Activated CD4-positive, alpha-beta T cell treated with anti-CD3 and anti-CD28 coated beads for 4 hours (primary cell): ENCODE measurements around the gene EAF2.

Experiments used
- DNase-seq, 2 donors: peaks; one replicate each; pipeline ENCODE4 v3.0.0-alpha.2; 2020

EAF2 gene

DNA sequence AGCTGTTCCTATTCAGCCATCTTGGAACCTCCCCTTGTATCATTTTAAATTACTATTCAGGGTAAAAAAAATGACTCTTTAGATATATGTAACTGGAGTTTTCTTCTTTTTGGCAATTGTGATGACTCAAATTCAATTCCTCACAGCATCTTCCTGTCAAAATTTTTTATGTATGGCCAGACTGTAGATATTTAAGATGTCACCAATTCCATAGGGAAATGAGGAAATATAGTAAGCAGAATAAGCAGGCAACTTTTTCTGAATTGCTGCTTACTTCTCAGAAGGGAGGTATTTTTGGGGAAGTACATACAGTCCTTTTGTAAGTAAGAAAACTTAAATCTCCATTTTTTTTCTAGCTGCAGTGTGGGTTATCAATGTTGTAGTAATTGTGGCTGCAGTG is 28.8 kb downstream of the EAF2 start:
- no peak for DNase-seq

DNA sequence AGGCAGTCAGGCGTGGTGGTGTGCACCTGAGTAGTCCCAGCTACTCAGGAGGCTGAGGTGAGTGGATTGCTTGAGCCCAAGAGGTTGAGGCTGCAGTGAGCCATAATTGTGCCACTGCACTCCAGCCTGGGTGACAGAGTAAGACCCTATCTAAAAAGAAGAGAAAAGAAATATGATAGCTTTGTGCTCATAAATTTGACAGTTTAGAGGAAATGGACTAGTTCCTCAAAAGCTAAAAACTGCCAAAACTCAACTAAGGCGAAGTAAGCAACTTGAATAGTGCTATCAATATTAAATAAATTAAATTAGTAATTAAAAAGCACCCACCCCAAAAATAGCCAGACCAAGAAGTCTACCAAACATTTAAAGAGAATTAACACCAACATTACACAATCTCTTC is 34.7 kb downstream of the EAF2 start:
- DNase-seq = no peak

DNA sequence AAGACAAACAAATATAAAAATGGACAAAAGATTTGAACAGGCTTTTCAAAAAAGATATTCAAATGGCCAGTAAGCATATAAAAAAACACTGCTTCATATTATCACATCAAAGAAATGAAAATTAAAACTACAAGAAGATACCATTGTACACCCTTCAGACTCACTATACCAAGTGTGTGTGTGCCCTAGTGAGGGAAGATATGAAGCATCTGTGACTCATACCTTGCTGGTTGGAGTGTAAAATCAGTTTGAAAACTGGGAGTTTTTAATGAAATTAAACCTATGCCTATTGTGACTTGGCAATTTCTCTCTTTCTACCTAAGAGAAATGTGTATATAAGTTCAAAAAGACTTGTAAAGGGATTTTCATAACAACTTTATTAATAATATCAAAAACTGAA is 35.7 kb downstream of the EAF2 start:
- DNase-seq = no peak

DNA sequence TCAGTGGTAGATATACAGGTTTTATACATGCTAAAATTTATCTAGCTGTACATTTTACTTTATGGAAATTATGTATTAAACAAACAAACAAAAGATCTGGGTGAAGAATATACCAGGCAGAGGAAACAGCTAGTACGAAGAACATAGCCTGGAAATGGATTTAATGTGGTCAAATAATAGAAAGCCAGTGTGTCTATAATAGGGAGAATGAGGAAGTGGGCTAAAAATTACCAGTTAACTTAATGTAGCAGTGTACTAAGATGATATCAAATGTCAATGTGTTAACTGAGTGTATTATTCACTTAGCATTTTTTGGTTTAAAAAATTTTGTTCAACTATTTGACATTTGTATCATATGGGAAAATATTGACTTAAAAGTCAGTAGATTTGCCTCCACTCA is 36.4 kb downstream of the EAF2 start:
- DNase-seq = no peak

DNA sequence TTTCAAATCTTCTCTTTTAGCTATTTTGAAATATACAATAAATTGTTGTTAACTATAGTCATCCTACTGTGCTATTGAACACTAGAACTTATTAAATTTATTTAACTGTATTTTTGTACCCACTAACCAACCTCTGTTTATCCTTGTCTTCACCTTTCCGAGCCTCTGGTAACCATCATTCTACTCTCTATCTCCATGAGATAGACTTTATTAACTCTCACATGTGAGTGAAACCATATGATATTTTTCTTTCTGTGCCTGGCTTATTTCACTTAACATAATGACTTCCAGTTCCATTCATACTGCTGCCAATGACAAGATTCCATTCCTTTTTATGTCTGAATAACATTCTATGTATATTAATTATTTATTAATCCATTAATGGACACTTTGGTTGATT is 43.4 kb downstream of the EAF2 start:
- no peak for DNase-seq

DNA sequence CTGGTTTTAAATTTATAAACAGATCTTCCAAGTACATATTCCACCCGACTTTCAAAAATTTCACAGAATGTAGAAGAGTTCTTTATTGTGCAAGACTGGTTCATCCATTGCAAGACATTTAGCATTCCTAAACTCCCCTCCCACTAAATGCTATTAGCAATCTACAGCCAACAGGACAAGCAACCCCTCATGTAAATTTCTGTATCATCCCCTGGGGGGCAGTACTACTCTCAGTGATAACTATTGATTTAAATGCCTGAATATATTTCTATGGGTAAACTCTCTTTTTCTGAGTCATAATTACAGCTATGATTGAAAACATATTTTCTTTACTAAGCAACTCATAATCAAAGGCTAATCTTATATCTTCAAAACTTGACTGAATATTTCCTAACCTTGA is 48.5 kb downstream of the EAF2 start:
- DNase-seq = no peak

DNA sequence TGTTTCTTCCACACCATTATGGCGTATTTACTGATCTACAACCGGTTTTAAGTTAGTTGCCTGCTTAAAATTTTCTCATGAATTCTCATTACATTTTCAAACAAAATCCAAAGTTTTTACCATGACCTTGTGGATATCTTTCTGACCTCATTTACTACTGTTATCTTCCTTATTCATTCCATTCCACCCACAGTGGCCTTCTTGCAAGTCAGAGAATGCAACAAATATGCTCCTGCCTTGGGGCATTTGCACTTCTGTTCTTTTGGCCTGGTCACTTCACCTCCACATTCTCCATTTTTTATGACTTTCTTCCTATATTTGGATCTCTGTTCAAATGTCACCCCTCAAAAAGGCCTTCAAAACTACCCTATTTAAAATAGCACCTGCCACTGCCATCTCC is 50.4 kb downstream of the EAF2 start:
- DNase-seq = no peak

DNA sequence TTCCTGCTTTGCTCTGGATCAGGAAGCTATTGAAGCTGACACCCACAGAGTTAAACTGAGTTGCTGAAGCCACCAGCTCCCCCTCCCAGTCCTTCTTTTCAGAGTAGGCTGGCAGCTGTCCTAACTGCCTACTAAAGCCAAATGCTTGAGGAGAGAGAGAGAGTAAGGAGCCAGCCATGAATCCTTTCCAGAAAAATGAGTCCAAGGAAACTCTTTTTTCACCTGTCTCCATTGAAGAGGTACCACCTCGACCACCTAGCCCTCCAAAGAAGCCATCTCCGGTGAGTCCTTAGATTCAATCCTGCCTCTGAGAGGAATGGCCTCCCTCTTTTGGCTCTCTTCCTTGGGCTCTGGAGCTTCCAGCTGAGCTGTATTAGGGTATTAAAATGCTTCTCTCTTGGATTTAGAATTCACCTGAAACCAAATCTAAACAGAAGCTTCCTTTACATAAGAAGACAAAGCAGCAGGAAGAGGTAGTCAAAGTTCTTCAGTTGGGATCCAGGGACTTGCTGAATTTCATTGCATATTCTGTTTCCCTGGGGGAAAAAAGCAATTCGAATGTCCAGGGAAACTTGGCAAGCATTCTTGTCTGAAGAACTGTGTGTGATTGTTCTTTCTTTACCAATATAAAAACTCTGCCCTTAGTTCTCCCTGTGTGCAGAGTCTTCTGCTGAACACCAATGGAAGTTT is 59.4 kb downstream of the EAF2 start, which contains the start of gene SLC15A2:
SLC15A2 (plus strand) TSS at position 101 of the 690 bp plus-strand sequence; CDS start at position 177, 76 bp downstream.
- DNase-seq = no peak

DNA sequence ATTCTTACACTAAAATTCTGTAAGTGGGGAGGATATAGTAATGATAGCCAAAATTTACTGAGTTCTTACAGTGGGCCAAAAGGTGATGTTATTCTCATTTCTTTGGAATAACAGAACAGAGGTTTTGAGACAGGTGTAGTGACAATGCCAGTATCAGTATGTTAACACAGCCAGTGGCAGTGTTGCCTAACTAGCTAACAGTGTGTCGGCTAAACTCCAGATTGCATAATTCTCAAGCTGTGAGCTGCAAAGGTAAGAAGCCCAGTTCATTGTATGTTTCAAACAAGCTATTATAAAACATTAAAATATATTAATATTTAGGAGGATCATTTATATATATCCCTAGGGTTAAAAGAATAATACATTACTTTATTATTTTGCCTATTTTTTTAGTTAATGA is 60.1 kb downstream of the EAF2 start:
- no peak for DNase-seq

DNA sequence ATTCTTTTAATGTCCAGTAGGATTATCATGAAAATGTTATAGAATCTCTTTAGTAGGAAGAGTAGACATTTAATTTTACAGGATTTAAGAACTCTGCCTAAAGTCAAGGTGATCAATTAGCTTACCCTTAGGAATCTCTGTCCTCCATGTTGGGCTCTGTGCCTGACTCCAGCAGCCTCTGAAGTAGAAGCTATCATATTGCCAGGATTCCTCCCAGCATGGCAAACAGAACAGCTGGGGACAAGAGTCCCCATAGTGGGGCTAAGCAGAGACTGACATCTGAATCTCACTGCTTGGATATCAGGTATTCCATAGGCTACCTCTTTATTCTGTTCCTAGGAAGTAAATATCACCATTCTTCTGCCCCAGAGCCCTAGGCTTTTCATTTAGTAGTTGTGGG is 60.7 kb downstream of the EAF2 start:
- no peak for DNase-seq

DNA sequence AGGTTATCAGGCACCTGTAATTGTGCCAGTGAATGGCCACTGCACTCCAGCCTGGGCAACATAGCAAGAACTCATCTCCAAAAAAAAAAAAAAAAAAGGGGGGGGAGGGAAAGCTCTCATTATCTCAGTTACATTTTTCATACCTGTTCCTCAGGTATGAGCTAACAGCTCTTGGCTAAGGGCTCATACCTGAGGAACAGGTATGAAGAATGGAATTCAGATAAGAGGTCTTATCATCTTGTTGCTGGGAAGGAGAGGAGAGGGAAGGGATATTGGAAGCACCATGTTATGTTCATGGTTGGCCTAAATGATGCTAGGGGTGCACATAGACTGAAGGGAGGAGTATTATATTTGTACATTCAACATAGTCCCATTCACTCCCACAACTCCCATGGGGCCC is 61.8 kb downstream of the EAF2 start:
- no peak for DNase-seq

DNA sequence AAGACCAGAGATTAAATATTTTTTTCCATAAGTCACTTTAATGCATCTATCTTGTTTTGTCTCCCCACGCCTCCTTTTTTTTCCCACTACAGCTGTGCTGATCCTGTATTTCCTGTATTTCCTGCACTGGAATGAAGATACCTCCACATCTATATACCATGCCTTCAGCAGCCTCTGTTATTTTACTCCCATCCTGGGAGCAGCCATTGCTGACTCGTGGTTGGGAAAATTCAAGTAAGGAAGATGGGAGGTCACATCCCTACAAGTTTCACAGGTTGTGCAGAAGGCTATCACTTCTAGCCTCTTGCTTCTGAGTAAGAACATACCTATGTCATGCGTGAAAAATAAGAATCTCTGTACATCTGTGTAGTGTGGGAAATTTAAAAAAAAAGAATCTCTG is 62.3 kb downstream of the EAF2 start:
- no peak for DNase-seq

DNA sequence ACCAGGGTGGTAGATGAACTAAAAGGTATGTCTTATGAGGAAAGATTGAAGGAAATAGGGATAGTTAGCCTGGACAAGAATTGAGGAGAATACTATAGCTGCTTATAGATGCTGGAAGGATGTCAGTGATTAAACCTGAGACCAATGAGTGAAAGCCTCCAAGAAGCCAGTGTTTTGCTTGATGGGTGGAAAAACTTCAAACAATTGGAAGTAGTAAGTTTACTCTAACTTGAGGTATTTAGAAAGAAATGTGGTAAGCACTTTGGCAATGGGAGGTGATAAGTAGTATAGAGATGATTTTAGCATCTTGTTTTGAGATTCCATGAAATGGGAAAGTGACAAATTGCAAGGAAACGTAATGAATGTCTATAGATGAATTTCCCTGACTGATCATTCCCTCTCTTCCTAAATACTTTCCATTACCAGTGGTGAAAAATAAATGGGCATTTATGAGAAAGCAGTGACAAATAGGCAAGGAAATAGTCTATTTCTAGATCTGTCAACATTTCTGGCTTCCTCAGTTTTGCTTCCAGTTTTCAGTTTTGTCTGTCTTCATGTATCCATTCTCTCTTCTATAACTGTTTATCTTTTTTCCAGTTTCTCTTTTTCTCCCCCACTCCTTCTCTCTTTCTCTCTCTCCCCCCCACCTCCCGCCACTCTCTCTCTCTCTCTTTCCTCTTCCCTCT is 78.4 kb downstream of the EAF2 start:
- DNase-seq = no peak

DNA sequence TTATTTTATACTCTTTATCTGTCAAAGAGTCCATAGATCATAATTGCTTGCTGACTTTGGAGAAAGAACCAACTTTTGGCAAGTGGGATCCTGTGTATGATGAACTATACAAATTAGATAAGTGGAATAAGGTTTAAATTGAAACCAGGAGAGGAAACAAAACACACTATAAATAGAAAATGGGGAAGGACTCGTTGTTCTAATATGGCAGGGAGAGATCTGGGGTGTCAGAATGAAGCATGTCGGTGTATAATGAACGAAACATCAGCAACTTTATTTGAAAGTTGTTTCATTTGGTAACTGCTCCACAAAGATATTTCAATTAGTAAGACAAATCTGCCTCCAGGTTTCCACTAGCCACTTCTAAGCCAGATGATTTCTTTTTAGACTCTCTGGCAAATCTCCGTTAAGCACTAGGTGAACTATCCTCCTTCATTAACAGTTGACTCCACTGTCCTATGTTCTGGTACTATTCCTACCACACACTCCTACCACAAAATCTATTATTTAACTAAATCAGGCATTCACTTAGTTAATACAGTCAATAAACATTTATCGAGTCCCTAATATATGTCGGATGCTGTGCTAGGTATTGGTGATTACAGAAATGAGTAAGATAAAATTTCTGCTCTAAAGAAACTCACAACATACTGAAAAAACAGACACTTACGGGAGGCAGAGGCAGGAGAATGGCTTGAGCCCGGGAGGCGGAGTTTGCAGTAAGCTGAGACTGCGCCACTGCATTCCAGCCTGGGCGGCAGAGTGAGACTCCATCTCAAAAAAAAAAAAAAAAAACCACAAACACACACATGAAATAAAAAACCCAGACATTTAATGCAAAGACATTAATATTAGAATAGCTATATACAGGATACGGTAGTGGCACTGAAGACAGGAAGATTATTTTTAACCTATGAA is 79.3 kb downstream of the EAF2 start:
- DNase-seq = no peak

DNA sequence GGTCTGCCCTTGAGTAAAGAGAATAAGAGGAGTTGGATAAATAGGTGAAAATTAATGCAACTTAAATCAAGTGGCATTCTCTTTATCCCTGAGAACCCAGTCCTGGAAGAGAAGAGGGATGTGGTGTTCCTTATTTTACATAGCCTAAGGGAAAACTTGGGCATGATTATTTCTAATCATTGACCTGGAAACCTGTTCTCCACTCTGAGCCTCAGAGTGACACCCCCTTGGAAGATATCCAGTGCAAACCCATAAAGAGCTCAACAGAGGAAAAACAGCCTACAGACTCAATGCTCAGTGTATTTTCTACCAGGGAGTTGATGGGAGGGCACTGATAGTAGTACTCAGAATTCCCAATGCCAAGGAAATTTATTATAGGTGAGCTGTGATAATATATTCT is 81.2 kb downstream of the EAF2 start:
- no peak for DNase-seq

DNA sequence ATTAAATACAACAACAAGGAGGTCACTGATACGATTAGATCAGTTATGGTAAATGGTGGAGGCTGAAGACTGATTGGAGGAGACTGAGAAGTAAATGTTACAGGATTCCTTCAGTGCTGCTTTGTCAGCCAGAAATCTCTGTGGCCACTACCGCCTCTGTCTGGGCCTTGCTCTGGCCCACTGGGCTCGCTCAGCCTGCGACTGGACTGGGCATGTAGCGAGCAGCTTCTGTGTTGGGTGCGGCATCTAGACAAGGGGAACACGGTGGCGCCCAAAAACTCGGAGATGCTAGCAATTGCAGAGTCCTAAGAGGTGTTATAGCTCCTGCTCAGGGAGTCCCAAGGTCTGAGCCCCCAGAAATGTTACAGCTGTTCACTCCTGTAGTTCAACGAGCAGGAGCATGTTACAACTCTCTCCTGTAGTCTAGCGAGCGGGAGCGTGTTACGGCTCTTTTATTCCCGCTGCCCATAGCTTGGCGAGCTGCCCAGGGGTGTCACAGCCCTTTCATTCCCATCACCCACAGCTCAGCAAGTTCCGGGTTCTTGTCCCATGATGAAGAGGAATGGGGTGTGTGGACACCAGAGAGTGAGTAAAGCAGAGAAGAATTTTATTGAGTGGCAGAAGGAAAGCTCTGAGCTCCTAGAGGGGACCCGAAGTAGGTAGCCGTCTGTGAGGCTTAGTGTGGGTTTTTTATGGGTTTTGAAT is 83.9 kb downstream of the EAF2 start:
- DNase-seq = no peak

DNA sequence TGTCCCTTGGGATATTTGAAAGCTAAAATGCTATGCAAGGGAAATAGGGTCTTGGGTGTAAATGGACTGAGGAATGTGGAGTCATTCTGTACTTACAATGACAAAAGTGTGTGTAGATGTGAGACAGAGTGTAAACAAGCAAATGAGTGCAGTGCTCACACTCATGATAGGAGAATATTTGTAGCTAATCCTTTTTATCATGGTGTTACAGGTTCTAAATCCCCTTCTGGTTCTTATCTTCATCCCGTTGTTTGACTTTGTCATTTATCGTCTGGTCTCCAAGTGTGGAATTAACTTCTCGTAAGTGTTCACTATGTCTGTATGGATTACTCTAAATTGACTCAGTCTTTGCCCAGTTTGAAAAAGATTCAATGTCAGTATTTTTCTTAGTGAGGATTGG is 89.7 kb downstream of the EAF2 start:
- DNase-seq = no peak

DNA sequence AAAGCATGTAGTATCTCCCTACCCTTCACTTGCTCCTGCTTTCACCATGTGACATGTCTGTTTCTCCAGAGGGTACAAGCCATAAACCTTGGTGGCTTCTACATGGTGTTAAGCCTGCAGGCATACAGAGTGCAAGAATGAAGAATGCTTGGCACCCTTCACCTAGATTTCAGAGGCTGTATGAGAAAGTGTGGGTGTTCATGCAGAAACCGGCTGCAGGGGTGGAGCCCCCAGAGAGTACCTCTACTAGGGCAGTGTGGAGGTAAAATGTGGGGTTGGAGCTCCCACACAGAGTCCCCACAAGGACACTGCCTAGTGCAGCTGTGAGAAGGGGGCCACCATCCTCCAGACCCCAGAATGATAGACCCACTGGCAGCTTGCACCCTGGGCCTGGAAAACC is 91.4 kb downstream of the EAF2 start:
- no peak for DNase-seq
